ENCODE measurements around the gene PCBP4. TPM values are rescaled to one million over a fixed set of nuclear protein-coding genes. Genes with fewer than 3 reads are reported as not detected.

The PCBP4 gene
- total RNA-seq, 2 donors from 2014 or later, result 11.3 to 14.3 TPM

DNA sequence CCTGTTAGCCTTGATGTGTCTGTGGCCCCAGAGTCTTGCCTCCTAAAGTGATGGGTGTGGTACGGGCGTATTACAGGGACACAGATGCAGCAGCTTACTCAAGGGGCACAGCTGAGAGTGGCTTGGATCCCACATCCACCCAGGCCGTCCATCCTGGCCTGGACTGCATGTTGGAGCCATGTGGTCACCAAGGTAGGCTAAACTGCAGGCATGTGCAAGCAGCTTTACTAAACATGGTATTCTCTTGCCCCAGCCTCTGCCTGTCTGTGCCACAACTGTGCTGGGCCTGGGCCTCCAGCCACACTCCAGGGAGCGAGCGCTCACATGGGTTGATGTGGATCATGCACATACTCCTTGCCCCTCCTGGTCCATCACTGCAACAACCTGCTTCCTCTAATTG is 18.1 kb downstream of the PCBP4 start:
- DNase-seq (ENCODE audit: low spot score in 2 of 2), result no peak
- no peak for ATAC-seq
- Mint-ChIP-seq H3K36me3 (no peaks in the 10 kb centered on the region), H3K9me3 (no peaks in the 10 kb centered on the region), H3K27ac (no peak overlapping the region)

DNA sequence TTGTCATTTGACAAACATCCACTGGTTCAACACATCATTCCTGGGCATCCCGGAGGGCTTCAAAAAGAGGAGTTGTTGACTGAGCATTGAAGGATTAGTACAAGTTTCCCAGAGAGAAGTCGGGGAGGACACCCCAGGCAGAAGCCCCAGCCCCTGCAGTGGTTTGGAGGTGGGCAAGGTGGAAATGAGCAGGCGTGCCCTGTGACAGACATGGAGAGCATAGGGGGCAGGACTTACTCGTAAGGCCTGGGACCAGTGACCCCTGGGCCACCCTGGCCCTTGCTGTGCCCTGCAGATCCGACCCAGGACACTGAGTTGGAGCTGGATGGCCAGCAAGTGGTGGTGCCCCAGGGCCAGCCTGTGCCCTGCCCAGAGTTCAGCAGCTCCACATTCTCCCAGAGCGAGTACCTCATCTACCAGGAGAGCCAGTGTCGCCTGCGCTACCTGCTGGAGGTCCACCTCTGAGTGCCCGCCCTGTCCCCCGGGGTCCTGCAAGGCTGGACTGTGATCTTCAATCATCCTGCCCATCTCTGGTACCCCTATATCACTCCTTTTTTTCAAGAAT is 19.2 kb downstream of the PCBP4 start:
- Mint-ChIP-seq H3K27ac (no peak overlapping the region), H3K36me3 (no peaks in the 10 kb centered on the region), H3K9me3 (no peaks in the 10 kb centered on the region)
- DNase-seq (ENCODE audit: low spot score in 2 of 2), result peak in 1 of 2 donors; percentile 18
- no peak for ATAC-seq

DNA sequence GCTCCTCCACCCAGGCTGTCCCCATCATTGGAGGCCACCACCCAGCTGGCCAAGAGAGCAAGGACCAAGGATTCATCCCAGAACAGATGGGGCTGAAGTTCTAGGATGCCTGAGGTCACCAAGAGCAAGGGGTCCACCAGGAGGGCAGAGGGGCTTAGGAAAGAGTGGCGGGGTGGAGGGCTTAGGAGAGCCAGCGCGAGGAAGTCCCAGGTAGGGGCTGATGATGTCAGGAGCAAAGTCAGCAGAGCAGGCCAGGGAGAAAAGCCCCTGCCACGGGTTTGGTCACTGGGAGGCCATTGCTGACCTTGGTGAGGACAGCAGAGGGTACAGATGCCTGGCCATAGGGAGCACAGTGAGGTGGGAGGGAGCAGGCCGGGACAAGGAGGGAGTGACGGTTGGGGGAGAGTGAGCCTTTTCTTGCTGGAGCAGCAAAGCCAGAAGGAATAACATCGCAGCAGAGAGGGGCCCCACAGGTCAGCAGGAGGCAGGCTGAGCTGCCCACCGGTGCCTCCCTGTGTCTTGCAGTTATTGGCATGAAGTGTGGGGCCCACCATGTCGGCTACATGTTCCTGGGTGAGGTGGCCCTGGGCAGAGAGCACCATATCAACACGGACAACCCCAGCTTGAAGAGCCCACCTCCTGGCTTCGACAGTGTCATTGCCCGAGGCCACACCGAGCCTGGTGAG is 19.9 kb downstream of the PCBP4 start:
- DNase-seq (ENCODE audit: low spot score in 2 of 2) (peak in 1 of 2 donors; percentile 47), ATAC-seq (no peak)
- Mint-ChIP-seq H3K27ac (no peak overlapping the region), H3K9me3 (no peaks in the 10 kb centered on the region), H3K36me3 (no peaks in the 10 kb centered on the region)

DNA sequence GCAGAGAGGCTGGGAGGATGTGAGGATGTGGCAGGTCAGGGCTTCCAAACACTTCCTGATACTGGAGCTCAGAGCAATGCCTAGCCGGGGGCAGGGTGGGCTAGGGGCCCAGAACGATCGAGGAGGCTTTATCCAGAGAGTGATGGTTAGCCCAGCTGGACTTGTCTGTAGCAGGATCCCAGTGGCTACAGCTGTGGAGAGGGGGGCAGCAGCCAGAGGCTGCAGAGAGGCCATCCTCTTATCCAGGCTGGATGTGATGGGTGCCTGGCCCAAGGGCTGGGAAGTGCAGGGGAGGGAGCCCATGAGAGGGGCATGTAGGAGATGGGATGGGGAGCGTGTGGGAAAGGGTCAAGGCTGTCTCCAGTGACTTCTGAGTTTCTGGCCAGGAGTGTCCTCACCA is 20.5 kb downstream of the PCBP4 start:
- no peak for ATAC-seq
- H3K27ac Mint-ChIP-seq, result peak overlapping the region; percentile 36 to 76
- no peaks in the 10 kb centered on the region for H3K9me3 Mint-ChIP-seq
- no peaks in the 10 kb centered on the region for H3K36me3 Mint-ChIP-seq
- no peak for DNase-seq (ENCODE audit: low spot score in 2 of 2)

- peak overlapping the region in 1 of 2 donors; percentile 36 for H3K27ac Mint-ChIP-seq
Observed at GRCh38 chr3:51945926-51946705, 21.1 kb downstream of the PCBP4 start.

GRCh38 chr3:51945031-51945840 is 22.0 kb downstream of the PCBP4 start:
- Mint-ChIP-seq H3K36me3 (peaks cover 9% of the 10 kb centered on the region in 2 donors), H3K9me3 (no peaks in the 10 kb centered on the region), H3K27ac (peak overlapping the region in 1 of 2 donors; percentile 36)
- DNase-seq (ENCODE audit: low spot score in 2 of 2) (peak in 1 of 2 donors; percentile 52), ATAC-seq (no peak)

More at GRCh38 chr3:51945926-51946705, 21.1 kb downstream of the PCBP4 start:
- H3K9me3 Mint-ChIP-seq, result no peaks in the 10 kb centered on the region
- DNase-seq (ENCODE audit: low spot score in 2 of 2), result peak in 1 of 2 donors; percentile 51
- ATAC-seq, result no peak
- H3K36me3 Mint-ChIP-seq, result peaks cover 2% of the 10 kb centered on the region in 2 donors

- peak overlapping the region in 1 of 2 donors; percentile 48 for H3K27ac Mint-ChIP-seq
- DNase-seq (ENCODE audit: low spot score in 2 of 2), result no peak
- no peak for ATAC-seq
- H3K36me3 Mint-ChIP-seq, result peaks cover 9% of the 10 kb centered on the region in 2 donors
- H3K9me3 Mint-ChIP-seq, result no peaks in the 10 kb centered on the region
Observed at GRCh38 chr3:51944451-51945021, 22.7 kb downstream of the PCBP4 start.

DNA sequence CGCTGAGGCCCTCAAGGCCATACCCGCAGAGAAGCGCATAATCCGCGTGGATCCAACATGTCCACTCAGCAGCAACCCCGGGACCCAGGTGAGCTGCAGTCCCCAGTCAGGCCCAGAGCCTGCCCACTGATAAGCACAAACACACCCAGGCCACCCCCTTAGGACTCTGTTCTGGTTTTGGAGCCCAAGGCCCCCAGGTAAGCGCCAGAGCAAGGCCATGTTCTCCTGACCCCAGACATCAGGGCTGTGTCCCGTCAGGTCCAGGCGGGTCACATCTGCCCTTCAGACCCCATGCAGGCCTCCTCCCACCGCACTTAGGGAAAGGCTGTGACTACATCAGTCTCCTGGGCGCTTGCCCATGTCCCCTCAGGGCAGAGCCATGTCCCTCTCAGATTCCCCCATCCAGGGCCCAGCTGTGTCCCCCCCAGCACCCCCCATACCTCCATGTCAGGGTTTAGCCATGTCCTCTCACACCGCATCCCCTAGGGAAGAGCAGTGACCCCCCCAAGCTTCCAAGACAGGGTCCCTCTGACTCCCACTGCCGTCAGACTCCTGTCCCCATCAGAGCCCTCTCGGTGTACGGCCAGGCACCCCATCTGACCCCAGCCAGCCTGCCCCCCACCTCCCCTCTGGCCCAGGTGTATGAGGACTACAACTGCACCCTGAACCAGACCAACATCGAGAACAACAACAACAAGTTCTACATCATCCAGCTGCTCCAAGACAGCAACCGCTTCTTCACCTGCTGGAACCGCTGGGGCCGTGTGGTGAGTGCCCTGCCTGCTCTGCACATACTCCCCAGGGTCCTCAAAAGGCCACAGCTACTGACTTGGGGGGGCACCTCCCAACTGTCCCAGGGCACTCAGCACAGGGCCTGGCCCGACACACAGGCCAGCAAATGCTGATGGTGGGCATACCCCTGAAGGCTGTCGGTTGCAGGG is 23.5 kb downstream of the PCBP4 start:
- H3K9me3 Mint-ChIP-seq, result no peaks in the 10 kb centered on the region
- H3K36me3 Mint-ChIP-seq, result peaks cover 9% of the 10 kb centered on the region in 2 donors
- peak overlapping the region; percentile 48 to 93 for H3K27ac Mint-ChIP-seq
- DNase-seq (ENCODE audit: low spot score in 2 of 2) (peak in 1 of 2 donors; percentile 57), ATAC-seq (no peak)

- H3K36me3 Mint-ChIP-seq, result peaks cover 12 to 16% of the 10 kb centered on the region in 2 donors
- peak overlapping the region; percentile 90 to 93 for H3K27ac Mint-ChIP-seq
- H3K9me3 Mint-ChIP-seq, result no peaks in the 10 kb centered on the region
- peak; percentile 61 to 63 for DNase-seq (ENCODE audit: low spot score in 2 of 2)
- peak; percentile 17 to 20 for ATAC-seq
Observed at GRCh38 chr3:51942603-51943450, 24.4 kb downstream of the PCBP4 start.

- peaks cover 15 to 22% of the 10 kb centered on the region in 2 donors for H3K36me3 Mint-ChIP-seq
- H3K27ac Mint-ChIP-seq, result peak within 1 kb of the TSS; percentile 91 to 93
- ATAC-seq, result peak; percentile 92 to 95
- DNase-seq (ENCODE audit: low spot score in 2 of 2), result peak; percentile 98 to 100
- H3K9me3 Mint-ChIP-seq, result no peaks in the 10 kb centered on the region
Observed at GRCh38 chr3:51941798-51942602, 25.3 kb downstream of the PCBP4 start, which contains the start of the genes PARP3 and RRP9. PARP3 (plus strand) TSS chr3:51942363; CDS start chr3:51943356, 993 bp downstream. RRP9 (minus strand) TSS chr3:51941904; CDS start chr3:51941867, 37 bp downstream.

DNA sequence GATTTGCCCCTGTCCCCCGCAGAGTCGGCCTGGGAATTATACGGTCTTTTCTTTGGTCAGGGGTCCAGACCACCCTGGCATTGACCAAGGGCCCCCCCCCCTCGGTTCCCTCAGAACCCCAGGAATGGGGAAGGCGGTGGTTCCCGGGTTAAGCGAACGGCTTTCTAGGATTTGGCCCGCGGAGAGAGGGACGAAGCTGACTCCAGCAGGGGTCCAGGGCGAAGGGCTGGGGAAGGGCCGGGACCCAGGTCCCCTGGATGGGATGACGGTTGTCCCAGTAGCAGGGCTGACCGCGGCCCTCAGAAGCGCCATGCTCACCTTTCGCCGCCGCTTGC is 25.8 kb downstream of the PCBP4 start:
- Mint-ChIP-seq H3K36me3 (peaks cover 15 to 23% of the 10 kb centered on the region in 2 donors), H3K9me3 (no peaks in the 10 kb centered on the region), H3K27ac (peak overlapping the region; percentile 65 to 93)
- no peak for DNase-seq (ENCODE audit: low spot score in 2 of 2)
- ATAC-seq, result no peak

GRCh38 chr3:51940648-51941462 is 26.4 kb downstream of the PCBP4 start:
- H3K9me3 Mint-ChIP-seq, result no peaks in the 10 kb centered on the region
- no peak for ATAC-seq

More at GRCh38 chr3:51940648-51941462, 26.4 kb downstream of the PCBP4 start:
- Mint-ChIP-seq H3K36me3 (peaks cover 15 to 23% of the 10 kb centered on the region in 2 donors), H3K27ac (peak overlapping the region; percentile 91 to 93)
- peak in 1 of 2 donors; percentile 50 for DNase-seq (ENCODE audit: low spot score in 2 of 2)
